ENCODE data around the gene HES2.
A peak's percentile ranks its signal among the peaks of the same experiment; 100 is the strongest.
"Not testable (repeated sequence)": the region's sequence is repeated elsewhere in the genome, so short reads cannot be mapped to it uniquely, and the experiment has no call there.

HES2 gene

DNA sequence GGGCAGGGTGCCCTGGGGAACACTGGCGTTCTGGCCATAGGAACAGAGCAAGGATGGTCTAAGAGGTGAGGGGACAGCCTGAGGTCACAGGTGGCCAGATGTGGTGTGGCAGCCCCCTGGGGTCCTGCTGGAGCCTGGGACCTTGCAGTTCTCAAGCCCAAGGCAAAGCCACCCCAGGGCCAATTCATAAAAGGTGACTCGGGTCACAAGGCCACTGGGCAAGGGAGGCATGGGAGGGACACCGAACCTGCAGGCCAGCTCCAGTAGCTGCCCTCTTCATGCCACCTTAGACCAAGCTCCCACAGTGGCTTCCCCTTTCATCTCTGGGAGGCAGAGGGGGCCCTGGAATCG lies 26.9 kb upstream of the HES2 start (continued):
- TF ChIP-seq ZNF8 (CRISPR knock-in tag; IDR thresholded peaks at IDR 0.05) (no peak), ZFP30 (CRISPR knock-in tag; IDR thresholded peaks at IDR 0.05) (no peak), CSDC2 (CRISPR knock-in tag; IDR thresholded peaks at IDR 0.05) (no peak), OSR1 (CRISPR knock-in tag; IDR thresholded peaks at IDR 0.05) (no peak), ZFP3 (CRISPR knock-in tag; IDR thresholded peaks at IDR 0.05) (no peak), GLIS3 (CRISPR knock-in tag; IDR thresholded peaks at IDR 0.05) (no peak), BACH2 (CRISPR knock-in tag; IDR thresholded peaks at IDR 0.05; ENCODE audit: borderline replicate concordance) (no peak), CSRNP3 (CRISPR knock-in tag; IDR thresholded peaks at IDR 0.05) (no peak), ISL1 (CRISPR knock-in tag; IDR thresholded peaks at IDR 0.05) (no peak), ZNF70 (CRISPR knock-in tag; IDR thresholded peaks at IDR 0.05) (no peak), ZNF565 (CRISPR knock-in tag; conservative IDR thresholded peaks at IDR 0.05; ENCODE audit: low read depth) (no peak)

DNA sequence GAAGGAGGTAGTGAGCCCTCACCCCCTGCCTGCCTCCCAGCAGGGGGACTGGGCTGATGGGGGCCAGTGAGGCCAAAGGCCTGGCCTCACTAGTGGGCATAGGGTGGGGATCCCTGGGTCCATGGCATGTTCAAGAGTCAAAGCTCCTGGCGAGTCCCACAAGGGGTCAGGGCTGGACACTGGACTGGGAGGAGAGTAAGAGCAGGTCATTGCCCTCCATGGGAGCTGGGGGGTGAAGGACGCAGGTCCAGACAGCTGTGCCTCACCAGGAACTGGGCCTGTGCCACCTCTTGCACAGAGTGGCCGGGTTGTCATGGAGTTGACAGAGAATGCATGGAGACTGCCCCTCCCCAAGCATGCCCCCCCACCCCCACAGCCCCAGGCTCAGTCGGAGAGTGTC lies 26.2 kb upstream of the HES2 start:
- not testable (repeated sequence) for ATAC-seq

GRCh38 chr1:6445062-6445763 lies 25.5 kb upstream of the HES2 start:
- ATAC-seq, result peak; percentile 82
- TF ChIP-seq ZNF565 (CRISPR knock-in tag; conservative IDR thresholded peaks at IDR 0.05; ENCODE audit: low read depth) (no peak), CSDC2 (CRISPR knock-in tag; IDR thresholded peaks at IDR 0.05) (no peak), ARNTL (CRISPR knock-in tag; IDR thresholded peaks at IDR 0.05; ENCODE audit: borderline replicate concordance, low read depth) (no peak), ZC3H10 (CRISPR knock-in tag; IDR thresholded peaks at IDR 0.05) (no peak), ZNF70 (CRISPR knock-in tag; IDR thresholded peaks at IDR 0.05) (no peak), TOX (CRISPR knock-in tag; IDR thresholded peaks at IDR 0.05; ENCODE audit: borderline replicate concordance) (no peak), GLIS3 (CRISPR knock-in tag; IDR thresholded peaks at IDR 0.05) (no peak), ESRRG (CRISPR knock-in tag; IDR thresholded peaks at IDR 0.05) (no peak), PPARA (CRISPR knock-in tag; IDR thresholded peaks at IDR 0.05; ENCODE audit: borderline replicate concordance) (no peak), ZNF8 (CRISPR knock-in tag; IDR thresholded peaks at IDR 0.05) (no peak), TSHZ2 (CRISPR knock-in tag; IDR thresholded peaks at IDR 0.05) (no peak), ZFP30 (CRISPR knock-in tag; IDR thresholded peaks at IDR 0.05) (no peak)

- no peak for ATAC-seq
These were observed 24.7 kb upstream of the HES2 start for GRCh38 chr1:6444377-6444776.

GRCh38 chr1:6443339-6444115 lies 23.8 kb upstream of the HES2 start:
- TF ChIP-seq ARNTL (CRISPR knock-in tag; IDR thresholded peaks at IDR 0.05; ENCODE audit: borderline replicate concordance, low read depth) (no peak), GLIS3 (CRISPR knock-in tag; IDR thresholded peaks at IDR 0.05) (no peak), TCF4 (CRISPR knock-in tag; IDR thresholded peaks at IDR 0.05; ENCODE audit: borderline replicate concordance) (no peak), ZNF565 (CRISPR knock-in tag; conservative IDR thresholded peaks at IDR 0.05; ENCODE audit: low read depth) (no peak), TOX (CRISPR knock-in tag; IDR thresholded peaks at IDR 0.05; ENCODE audit: borderline replicate concordance) (no peak)
- no peak for ATAC-seq

More at GRCh38 chr1:6444377-6444776, 24.7 kb upstream of the HES2 start:
- TF ChIP-seq OSR1 (CRISPR knock-in tag; IDR thresholded peaks at IDR 0.05), result no peak

GRCh38 chr1:6441586-6441985 lies 21.9 kb upstream of the HES2 start:
- ATAC-seq, result no peak
- TF ChIP-seq ZFP3 (CRISPR knock-in tag; IDR thresholded peaks at IDR 0.05) (no peak), PATZ1 (CRISPR knock-in tag; IDR thresholded peaks at IDR 0.05; ENCODE audit: borderline replicate concordance) (no peak), RARB (CRISPR knock-in tag; IDR thresholded peaks at IDR 0.05) (no peak), BACH2 (CRISPR knock-in tag; IDR thresholded peaks at IDR 0.05; ENCODE audit: borderline replicate concordance) (no peak), ZNF565 (CRISPR knock-in tag; conservative IDR thresholded peaks at IDR 0.05; ENCODE audit: low read depth) (no peak), ESRRG (CRISPR knock-in tag; IDR thresholded peaks at IDR 0.05) (no peak), TSHZ2 (CRISPR knock-in tag; IDR thresholded peaks at IDR 0.05) (no peak), SNAI2 (CRISPR knock-in tag; IDR thresholded peaks at IDR 0.05) (no peak), ISL1 (CRISPR knock-in tag; IDR thresholded peaks at IDR 0.05) (no peak), ZC3H10 (CRISPR knock-in tag; IDR thresholded peaks at IDR 0.05) (no peak), GLIS3 (CRISPR knock-in tag; IDR thresholded peaks at IDR 0.05) (no peak), TOX (CRISPR knock-in tag; IDR thresholded peaks at IDR 0.05; ENCODE audit: borderline replicate concordance) (no peak), ZFP30 (CRISPR knock-in tag; IDR thresholded peaks at IDR 0.05) (no peak), PPARA (CRISPR knock-in tag; IDR thresholded peaks at IDR 0.05; ENCODE audit: borderline replicate concordance) (no peak), CSDC2 (CRISPR knock-in tag; IDR thresholded peaks at IDR 0.05) (no peak), OSR1 (CRISPR knock-in tag; IDR thresholded peaks at IDR 0.05) (no peak), ZNF8 (CRISPR knock-in tag; IDR thresholded peaks at IDR 0.05) (no peak)

Measured in SK-N-SH treated with all-trans-retinoic acid at 6 μM for 48 hours (cell line).